Lung (tissue), 12 donors: ENCODE measurements around the gene PPP1R13B. TPM values are rescaled to one million over a fixed set of nuclear protein-coding genes. Genes with fewer than 3 reads are reported as not detected.

Source experiments
- ATAC-seq: fragments of 200-7000 bp; cut with Tn5 transposase; one replicate; pipeline ENCODE4 v1.9.1; 2020; ENCODE audit warnings: moderate number of reproducible peaks; ENCODE audit not compliant: insufficient read depth, low FRiP score
- DNase-seq, 3 donors: peaks; one replicate each; pipeline ENCODE4 v3.0.0-alpha.2; 2013 to 2017
- H3K27ac ChIP-seq, 2 donors: one replicate each; pipeline ENCODE4 v1.5.1; 2013; ENCODE audit warnings: mild to moderate bottlenecking in 2 of 2, moderate library complexity in 2 of 2, control low read depth in 1 of 2, inconsistent platforms in 1 of 2, low read depth in 1 of 2, low read length in 1 of 2
- H3K27me3 ChIP-seq, 3 donors: one replicate each; pipeline ENCODE4 v1.5.1; 2013; ENCODE audit warnings: low read length in 2 of 3; ENCODE audit not compliant: control insufficient read depth in 3 of 3, insufficient read depth in 3 of 3
- H3K36me3 ChIP-seq, 4 donors: one replicate each; pipeline ENCODE4 v1.5.1; 2013; ENCODE audit warnings: low read length in 4 of 4, mild to moderate bottlenecking in 1 of 4, moderate library complexity in 1 of 4; ENCODE audit not compliant: control insufficient read depth in 4 of 4, insufficient read depth in 4 of 4
- H3K4me1 ChIP-seq, 5 donors: one replicate each; pipeline ENCODE4 v1.5.1; 2013; ENCODE audit warnings: low read length in 5 of 5, mild to moderate bottlenecking in 2 of 5, moderate library complexity in 1 of 5; ENCODE audit not compliant: control insufficient read depth in 5 of 5, insufficient read depth in 5 of 5
- H3K4me3 ChIP-seq: one replicate; pipeline ENCODE4 v1.5.1; 2013; ENCODE audit warnings: mild to moderate bottlenecking, control low read depth, moderate library complexity
- H3K9ac ChIP-seq, 2 donors: one replicate each; pipeline ENCODE4 v1.5.1; 2013; ENCODE audit warnings: low read length in 2 of 2, control low read depth in 1 of 2; ENCODE audit not compliant: insufficient read depth in 1 of 2
- H3K9me3 ChIP-seq, 4 donors: one replicate each; pipeline ENCODE4 v1.5.1; 2013; ENCODE audit warnings: low read length in 3 of 4, mild to moderate bottlenecking in 1 of 4, moderate library complexity in 1 of 4; ENCODE audit not compliant: control insufficient read depth in 4 of 4, insufficient read depth in 3 of 4
- CTCF ChIP-seq: IDR thresholded peaks from 2 replicates; pipeline ENCODE4 v1.5.1; 2012; ENCODE audit warnings: mild to moderate bottlenecking; ENCODE audit errors: control extremely low read depth, extremely low read depth
- WGBS, 2 donors: extraction: QIAGEN DNeasy Blood & Tissue Kit; methylation state at CpG; one replicate each; pipeline ENCODE4 v1.1.7; 2013; 5-methylcytosine and 5-hydroxymethylcytosine counted together
- polyA plus RNA-seq, 2 donors: library from polyadenylated mRNA; stranded (reverse); fragments of 200-250 nt; gene quantifications; one replicate each; pipeline ENCODE4 v1.2.1, GENCODE V29; 2013
- total RNA-seq, 2 donors: library from RNA; depleted of rRNA in 1 of 2; stranded (reverse); fragments of >200 nt in 1 of 2; gene quantifications; one replicate each; pipeline ENCODE4 v1.2.1, GENCODE V29; 2014 to 2021
- donor health status: control.
- donor health status: control.
- donor health status: Bipolar disorder and iron deficiency.
- donor health status: healthy.
- donor health status: DM: yes; HTN: yes; CAD: no.

The PPP1R13B gene
- total and polyA plus RNA-seq, 4 donors: 12.0 to 66.6 (median 38.4) TPM

- no peak for ATAC-seq
- Histone ChIP-seq H3K27ac (peak overlapping the region in 1 of 2 donors; percentile 47), H3K4me3 (no peak overlapping the region), H3K36me3 (peaks cover 12 to 71% (median 35%) of the 10 kb centered on the region in 4 donors), H3K9me3 (no peaks in the 10 kb centered on the region), H3K27me3 (no peaks in the 10 kb centered on the region), H3K4me1 (peaks cover 0 to 24% (median 17%) of the 10 kb centered on the region in 5 donors), H3K9ac (no peak overlapping the region)
- no peak for DNase-seq
- TF ChIP-seq CTCF: no peak
- 88 to 95% methylated on average over 14 of the region's 14 CpGs for WGBS, 2 donors
Measured at GRCh38 chr14:103697603-103698379, 149.6 kb downstream of the PPP1R13B start.

GRCh38 chr14:103697206-103697602, 150.2 kb downstream of the PPP1R13B start:
- Histone ChIP-seq H3K27ac (peak overlapping the region in 1 of 2 donors; percentile 47), H3K9ac (peak overlapping the region in 1 of 2 donors; percentile 38), H3K4me3 (no peak overlapping the region), H3K36me3 (peaks cover 12 to 68% (median 32%) of the 10 kb centered on the region in 4 donors), H3K9me3 (no peaks in the 10 kb centered on the region), H3K27me3 (no peaks in the 10 kb centered on the region), H3K4me1 (peaks cover 0 to 24% (median 17%) of the 10 kb centered on the region in 5 donors)
- ATAC-seq (no peak), DNase-seq (no peak)
- no peak for TF ChIP-seq CTCF
- WGBS, 2 donors: 22 to 62% methylated on average over 3 of the region's 3 CpGs

- Histone ChIP-seq H3K27ac (peak overlapping the region; percentile 11 to 55), H3K36me3 (peaks cover 10 to 64% (median 33%) of the 10 kb centered on the region in 4 donors), H3K9ac (peak overlapping the region in 1 of 2 donors; percentile 38), H3K4me1 (peaks cover 0 to 24% (median 17%) of the 10 kb centered on the region in 5 donors), H3K27me3 (no peaks in the 10 kb centered on the region), H3K9me3 (no peaks in the 10 kb centered on the region), H3K4me3 (no peak overlapping the region)
- 30 to 55% methylated on average over 17 of the region's 17 CpGs for WGBS, 2 donors
- ATAC-seq (no peak), DNase-seq (peak; percentile 73 to 83 (median 78))
- no peak for TF ChIP-seq CTCF
Measured at GRCh38 chr14:103696466-103697071, 150.8 kb downstream of the PPP1R13B start.
